Femur (tissue), 1 donor: Measurements from ENCODE around the gene TICRR.

Experiments
- DNase-seq: peaks from one replicate; pipeline ENCODE4 v3.0.0-alpha.2; 2017

TICRR gene

DNA sequence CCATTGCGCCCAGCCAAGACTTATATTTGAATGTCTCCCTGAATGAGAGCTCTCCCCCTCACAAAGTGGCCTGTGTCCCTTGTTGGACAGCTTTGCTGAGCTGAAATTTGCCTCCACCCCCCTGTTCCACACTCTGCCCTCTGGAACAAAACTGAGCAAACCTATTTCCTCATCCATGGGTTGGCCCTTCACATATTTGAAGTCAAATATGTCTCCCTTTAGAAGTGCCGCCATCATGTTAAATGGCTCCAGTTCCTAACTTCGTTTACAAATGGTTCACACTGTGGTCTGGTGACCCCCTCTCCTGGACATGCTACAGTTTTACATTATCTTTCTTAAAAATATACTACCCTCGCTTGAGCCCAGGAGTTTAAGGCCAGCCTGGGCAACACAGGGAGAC is 99.3 kb downstream of the TICRR start:
- DNase-seq = no peak

DNA sequence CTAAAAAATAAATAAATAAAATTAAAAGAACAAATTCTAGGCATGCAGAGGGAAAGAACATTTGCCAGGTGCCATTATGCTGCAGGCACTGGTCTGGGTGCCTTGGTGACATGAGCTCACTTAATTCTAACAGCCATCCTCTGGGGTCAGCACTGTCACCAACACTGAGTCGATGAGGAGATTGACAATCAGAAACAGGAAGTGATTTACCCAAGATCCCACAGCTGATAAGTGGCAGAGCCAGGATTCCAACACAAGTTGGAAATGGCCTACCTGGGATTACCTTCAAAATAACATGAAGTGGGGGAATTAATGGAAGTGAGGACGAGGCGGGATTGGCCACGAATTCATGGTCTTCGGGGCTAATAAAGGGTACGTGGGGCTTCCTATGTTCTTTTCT is 100.3 kb downstream of the TICRR start:
- DNase-seq = no peak

DNA sequence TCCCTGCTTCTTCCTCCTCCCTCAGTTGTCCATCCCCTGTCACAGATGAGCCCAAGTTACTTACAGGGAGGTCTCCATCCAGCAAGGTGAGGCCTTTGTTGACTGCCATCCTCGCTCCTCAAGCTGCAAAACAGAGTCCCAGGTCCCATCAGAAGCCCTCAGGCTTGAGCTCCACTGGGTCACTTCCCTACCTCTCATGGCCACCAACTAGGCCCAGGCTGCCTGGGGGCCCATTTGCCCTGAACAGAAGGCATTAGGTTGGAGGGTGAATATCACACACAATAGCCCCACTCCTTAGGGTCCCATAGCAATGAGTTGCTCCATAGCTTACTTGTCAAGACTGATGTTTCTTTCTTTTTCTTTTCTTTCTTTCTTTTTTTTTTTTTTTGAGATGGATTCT is 102.1 kb downstream of the TICRR start:
- DNase-seq = no peak
